NCI-H510A treated with DMSO at 0.1 percent for 48 hours (cell line): ENCODE measurements around the gene TMEM233.

Experiments used
- DNase-seq: peaks from one replicate; lab custom pipeline; 2025; lab: John Stamatoyannopoulos, UW

Gene TMEM233

DNA sequence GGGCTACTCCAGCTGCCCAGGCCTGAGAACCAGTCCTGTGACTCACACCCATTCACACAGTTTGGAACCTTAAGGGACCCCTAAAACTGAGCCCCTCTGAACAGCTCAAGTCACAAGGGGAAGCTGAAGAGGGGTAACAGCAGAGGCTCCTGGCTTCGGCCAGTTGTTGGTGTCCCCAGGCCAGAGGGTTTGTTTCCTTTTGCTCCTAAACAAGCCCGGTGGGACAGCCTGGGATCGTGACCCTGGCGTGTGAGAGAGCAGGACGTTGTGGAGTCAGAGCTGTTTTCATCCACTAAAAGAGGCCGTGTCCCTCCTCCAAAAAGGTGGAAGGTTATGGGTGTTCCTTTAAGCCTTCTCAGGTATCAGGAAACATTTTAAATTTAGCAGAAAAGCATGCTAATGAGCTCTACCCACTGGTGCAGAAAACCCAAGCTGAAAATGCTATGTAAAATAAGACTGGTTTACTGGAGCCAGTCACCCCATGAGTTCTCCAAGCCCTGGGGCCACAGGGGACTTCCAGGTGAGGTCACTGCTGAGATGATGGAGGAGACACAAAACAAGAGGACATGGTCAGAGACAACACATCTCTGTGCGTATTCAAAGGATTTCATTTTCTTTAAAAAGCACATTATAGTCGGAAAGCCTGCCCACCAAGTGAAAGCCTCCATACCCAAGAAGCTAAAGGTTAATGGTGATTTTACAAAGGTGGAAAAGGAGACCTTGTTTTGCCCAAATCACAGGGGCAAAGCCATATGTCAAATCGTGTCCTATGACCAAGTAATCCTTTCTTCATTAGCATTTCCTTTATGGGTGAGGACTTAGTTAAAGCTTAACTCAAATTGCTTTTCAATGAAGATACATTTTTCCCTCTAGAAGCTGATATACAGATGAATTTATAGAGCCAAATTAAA is 88.4 kb downstream of the TMEM233 start:
- no peak for DNase-seq

DNA sequence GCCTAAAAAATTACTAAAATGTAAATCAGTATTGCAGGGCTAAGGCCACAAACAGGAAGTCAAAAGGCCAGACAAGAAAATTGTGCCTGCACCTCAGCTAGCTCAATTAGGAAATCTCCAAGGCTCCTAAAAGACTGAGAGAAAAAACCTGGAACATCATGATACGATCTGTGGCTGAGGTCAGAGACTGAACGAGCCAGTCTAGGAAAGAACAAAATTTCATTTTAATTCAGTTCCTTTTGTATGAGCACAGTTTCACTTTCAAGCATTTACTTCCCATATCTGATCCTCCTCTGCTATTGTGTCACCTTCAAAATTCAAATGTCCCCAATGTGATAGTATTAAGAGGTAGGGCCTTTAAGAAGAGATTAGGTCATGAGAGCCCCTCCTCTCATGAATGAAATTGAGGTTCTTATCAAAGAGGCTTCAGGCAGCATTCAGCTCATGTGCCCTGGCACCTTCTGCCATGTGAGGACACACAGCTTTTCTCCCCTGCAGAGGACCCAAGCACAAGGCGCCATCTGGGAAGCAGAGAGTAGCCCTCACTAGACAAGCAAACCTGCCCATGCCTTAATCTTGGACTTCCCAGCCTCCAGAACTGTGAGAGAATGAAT is 89.2 kb downstream of the TMEM233 start:
- no peak for DNase-seq

DNA sequence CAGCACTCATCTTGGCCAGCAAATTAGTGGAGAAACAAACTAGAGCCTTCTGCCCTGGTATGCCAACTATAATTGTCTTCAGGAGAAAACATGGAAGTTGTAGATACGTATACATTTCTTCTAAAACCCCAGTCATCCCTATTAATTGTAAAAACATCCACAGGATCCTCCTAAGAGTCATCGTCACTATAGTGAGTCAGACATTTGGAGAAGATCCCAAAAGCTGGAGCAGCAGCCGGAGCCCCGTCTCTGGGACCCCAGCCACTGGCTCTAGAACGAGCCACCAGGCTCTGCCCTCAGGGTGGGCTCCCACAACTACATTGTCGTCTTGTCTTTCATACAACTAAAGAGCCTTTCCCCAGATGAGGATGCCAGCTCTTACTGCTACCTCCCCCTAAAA is 89.8 kb downstream of the TMEM233 start:
- no peak for DNase-seq

DNA sequence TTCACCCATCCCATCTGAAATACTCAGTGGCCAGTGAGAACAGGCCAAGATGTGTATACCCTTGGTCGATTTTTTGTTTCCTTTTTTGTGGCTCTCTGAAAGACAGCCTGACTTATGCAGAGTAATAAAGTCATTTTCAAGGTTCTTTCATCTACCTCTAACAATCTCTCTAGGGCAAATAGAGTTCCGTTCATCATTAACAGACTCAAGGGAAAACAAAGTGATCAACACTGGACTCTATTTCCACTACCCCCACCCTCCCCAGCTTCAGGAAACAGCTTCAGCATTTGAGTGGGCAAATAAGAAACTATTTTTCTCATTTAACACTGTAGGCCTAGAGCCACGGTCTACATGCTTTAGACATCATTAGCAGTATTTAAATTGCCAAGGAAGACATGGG is 90.2 kb downstream of the TMEM233 start:
- DNase-seq: no peak

DNA sequence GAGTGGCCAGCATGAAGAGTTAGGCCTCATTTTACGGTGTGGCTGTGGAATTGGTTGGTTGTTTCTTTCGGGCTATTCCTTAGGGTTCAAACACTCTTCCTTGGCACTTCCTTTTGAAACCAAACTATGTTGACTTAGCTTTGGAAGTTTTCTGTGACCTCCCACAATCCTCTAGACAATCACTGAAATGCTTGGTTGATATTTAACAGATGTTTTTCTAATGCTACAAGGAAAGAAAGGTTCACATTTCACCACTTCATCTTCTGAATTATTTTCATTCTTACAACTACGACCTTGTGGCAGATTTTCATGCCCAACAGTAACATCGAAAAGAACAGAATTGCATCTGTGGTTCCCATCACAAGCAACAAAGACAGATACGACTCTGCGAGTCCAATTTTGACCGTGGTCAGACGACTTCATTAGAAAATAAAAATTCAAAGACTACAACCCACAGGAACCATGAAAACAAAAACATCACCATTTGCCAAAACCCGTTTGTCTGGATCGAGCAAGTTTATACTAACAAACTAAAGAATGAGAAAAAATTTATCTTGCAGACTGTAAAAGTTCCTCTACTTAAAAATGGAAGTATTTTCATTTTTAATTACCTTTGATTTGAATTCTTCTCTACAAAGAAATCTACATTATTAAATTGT is 91.3 kb downstream of the TMEM233 start:
- no peak for DNase-seq

DNA sequence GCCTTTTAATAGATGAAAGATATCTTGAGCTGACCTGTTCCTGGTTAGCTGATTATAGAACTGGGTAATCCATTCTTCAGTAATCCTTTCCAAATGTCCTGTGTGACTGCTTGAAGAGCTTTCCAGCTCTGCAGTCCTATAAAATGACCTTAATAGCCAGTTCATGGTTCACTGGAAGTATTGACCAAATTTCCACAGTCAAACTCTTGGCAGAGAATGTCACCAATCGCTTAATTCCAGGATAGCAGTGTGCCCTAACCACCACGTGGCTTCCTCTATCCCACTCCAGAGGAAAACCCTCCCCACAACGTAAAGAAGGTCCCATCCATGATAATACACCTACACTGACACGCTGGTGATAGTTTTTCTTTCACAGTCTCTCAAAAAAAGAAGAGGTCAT is 91.8 kb downstream of the TMEM233 start:
- DNase-seq: no peak

DNA sequence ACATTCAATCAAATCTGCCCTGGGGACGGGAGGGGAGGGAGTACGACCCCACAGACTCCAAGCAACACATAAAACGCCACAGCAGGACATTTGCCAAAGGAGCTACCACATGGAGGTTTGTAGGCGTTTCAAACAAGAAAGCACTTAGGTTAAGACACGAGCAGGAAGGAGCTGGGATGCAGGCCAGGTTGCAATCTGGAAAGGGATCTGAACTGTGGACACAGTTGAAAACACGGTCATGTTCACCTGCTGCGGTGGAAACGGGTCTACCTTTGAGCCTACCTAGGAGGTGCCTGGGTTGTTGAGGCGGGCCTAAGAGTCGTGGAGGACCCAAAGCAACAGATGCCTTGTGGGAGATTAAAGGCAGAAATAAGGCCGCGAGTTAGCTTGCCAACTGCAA is 92.8 kb downstream of the TMEM233 start:
- no peak for DNase-seq

DNA sequence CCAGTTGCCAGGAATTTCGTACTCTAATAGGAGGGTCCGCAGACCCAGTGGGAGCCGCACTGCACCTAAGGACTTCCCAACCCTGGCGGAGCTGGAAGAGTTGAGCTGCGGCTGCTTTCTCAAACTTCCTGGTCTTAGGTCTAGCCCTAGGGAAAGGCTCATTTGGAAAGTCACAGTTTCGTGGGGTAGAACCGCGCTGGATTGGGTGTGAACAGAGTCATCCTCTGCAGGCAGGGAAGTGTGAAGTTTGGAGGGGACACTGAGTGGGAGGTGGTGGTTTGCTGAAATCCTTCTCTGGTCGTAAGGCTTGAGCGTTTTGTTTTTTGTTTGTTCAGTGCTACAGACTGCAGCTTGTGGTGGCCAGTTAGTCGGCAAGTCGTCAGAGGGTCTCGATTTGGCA is 93.2 kb downstream of the TMEM233 start:
- no peak for DNase-seq

DNA sequence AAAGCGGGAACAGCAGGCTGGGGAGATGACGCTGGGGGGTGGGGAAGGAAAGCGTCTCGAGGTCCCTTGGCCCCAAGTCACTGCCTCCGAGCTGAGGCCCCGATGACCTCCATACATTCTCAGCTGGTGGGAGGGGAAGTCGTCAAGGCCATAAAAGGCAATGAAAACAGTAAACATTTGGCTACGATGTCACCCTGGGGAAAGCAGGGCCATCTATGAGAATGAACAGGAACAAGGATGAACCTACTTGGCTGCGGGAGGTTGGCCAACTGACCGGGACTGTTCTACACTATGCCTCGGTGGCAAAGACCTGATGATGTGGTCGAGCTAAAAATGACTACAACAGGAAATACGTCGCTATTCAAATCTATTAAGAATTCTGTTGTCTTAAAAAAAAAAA is 93.8 kb downstream of the TMEM233 start:
- no peak for DNase-seq

DNA sequence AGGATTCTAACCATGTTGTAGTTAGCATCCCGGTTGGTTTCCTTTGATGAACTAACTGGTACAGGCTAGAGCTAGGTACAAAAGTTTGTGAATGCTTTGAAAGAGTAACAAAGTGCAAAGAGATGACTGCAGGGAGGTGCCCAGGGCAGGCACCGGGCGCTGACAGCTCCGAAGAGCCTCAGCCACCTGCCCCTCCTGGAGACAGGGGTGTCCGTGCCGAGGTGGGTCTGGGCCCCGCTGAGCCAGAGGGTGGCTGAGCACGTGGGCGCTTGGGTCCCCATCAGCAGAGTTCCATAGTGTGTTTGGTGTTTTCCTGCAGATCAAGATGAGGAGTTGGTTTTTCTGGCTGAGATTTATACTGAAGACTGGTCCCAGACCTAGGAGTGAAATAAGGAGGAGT is 94.3 kb downstream of the TMEM233 start:
- DNase-seq: no peak

DNA sequence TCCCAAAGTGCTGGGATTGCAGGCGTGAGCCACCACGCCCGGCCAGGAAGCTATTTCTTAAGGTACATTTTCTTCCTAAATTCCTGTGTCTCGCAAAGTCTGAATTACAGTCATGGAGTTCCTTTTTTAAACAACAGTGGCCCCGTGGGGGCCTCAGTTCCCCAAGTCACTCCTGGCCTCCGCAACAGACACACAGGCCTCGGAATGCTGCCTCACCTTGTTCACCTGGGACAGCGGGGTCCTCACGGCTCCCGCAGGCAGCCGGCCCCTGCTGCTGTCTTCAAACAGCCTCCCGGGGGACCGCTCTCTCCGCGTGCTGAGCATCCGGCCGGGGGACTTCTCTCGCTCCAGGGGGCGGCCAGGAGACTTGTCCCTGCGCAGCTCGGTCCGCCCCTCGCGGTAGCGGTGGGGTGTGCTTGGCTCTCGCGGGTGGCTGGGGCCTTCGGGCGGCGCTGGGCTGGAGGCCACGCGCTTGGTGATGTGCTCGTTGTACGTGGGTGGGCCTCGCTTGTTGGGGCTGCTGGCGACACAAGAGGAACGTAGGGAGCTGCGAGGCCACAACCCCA is 96.4 kb downstream of the TMEM233 start:
- DNase-seq: no peak

DNA sequence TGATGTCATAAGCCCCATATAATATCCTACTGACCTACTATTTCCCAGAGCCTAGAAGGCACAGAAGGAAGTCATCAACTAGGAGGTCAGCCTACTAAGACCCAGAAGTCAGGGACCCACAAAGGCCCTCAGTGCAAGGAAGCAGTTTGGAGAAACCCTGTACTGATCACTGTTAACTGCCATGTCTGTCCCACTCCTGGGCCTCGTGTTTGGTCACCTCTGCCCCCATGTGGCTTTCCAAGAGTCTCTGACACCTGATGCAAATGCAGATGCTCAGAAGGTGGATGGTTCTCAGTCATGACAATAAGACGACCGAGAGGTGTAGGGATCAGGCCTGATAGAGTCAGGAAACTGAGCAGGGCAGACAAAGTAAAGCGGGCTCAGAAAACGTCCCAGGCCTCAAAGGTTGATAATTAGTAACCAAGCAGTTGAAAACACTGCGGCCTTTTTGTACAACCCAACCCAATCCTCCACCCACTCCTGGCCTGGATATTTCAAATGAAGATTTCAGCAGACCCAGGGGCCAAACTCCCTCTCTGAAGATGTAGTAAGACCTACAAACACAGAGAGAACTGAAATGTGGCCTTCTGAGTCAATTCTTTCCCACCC is 97.7 kb downstream of the TMEM233 start:
- DNase-seq: no peak

DNA sequence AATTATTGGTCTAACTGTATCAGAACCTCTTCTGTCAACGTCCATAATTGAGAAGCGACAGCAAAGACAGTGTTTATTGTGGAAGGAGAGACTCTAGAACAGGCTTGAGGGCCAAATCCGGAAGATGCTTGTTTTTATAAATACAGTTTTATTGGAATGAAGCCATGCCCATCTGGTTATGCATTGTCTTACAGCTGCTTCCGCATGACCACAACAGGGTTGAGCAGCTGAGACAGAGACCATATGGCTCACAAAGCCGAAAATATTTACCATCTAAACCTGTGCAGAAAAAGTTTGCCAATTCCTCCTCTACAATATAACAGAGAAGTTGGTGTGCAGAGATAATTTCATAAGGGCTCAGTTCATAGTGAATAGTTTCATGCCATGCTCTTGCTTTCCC is 98.8 kb downstream of the TMEM233 start:
- no peak for DNase-seq
